Mesendoderm (in vitro differentiated cells): ENCODE measurements around the gene PTPRF.

ENCODE experiments used
- DNase-seq: peaks from one replicate; pipeline ENCODE4 v3.0.0; 2013
- H2AK5ac ChIP-seq: 2 replicates; pipeline ENCODE4 v1.6.1; 2013; ENCODE audit warnings: low read length, inconsistent platforms
- H2BK120ac ChIP-seq: 2 replicates; pipeline ENCODE4 v1.6.1; 2013; ENCODE audit warnings: low read depth, mild to moderate bottlenecking, low read length, moderate library complexity, mixed read lengths
- H2BK15ac ChIP-seq: replicated peaks from 2 replicates; pipeline ENCODE4 v1.6.1; 2013; ENCODE audit warnings: low read depth, mild to moderate bottlenecking, moderate library complexity
- H2BK5ac ChIP-seq: 2 replicates; pipeline ENCODE4 v1.6.1; 2013; ENCODE audit warnings: low read length, inconsistent platforms
- H3K18ac ChIP-seq: 2 replicates; pipeline ENCODE4 v1.6.1; 2013; ENCODE audit warnings: mild to moderate bottlenecking, low read length, mixed read lengths
- H3K23ac ChIP-seq: one replicate; pipeline ENCODE4 v1.6.1; 2013; ENCODE audit warnings: low read length
- H3K27ac ChIP-seq: 2 replicates; pipeline ENCODE4 v1.5.1; 2013; ENCODE audit warnings: low read depth, mild to moderate bottlenecking, inconsistent platforms, low read length, moderate library complexity
- H3K27me3 ChIP-seq: 2 replicates; pipeline ENCODE4 v1.6.1; 2013; ENCODE audit warnings: low read length, control low read depth, mild to moderate bottlenecking, inconsistent platforms; ENCODE audit not compliant: insufficient read depth, poor library complexity
- H3K36me3 ChIP-seq: 2 replicates; pipeline ENCODE4 v1.6.1; 2013; ENCODE audit warnings: low read length, inconsistent platforms; ENCODE audit not compliant: control insufficient read depth, insufficient read depth
- H3K4ac ChIP-seq: one replicate; pipeline ENCODE4 v1.6.1; 2013; ENCODE audit warnings: low read depth, mild to moderate bottlenecking, low read length, moderate library complexity
- H3K4me1 ChIP-seq: 2 replicates; pipeline ENCODE4 v1.6.1; 2013; ENCODE audit warnings: low read depth, low read length, inconsistent platforms; ENCODE audit not compliant: control insufficient read depth
- H3K4me2 ChIP-seq: 2 replicates; pipeline ENCODE4 v1.6.1; 2013; ENCODE audit warnings: low read length
- H3K4me3 ChIP-seq: 2 replicates; pipeline ENCODE4 v1.5.1; 2013; ENCODE audit warnings: mild to moderate bottlenecking, low read length
- H3K56ac ChIP-seq: one replicate; pipeline ENCODE4 v1.6.1; 2013; ENCODE audit warnings: low read length
- H3K79me1 ChIP-seq: 2 replicates; pipeline ENCODE4 v1.6.1; 2013; ENCODE audit warnings: low read length, inconsistent platforms
- H3K79me2 ChIP-seq: 2 replicates; pipeline ENCODE4 v1.6.1; 2013; ENCODE audit warnings: mild to moderate bottlenecking, low read length; ENCODE audit not compliant: control insufficient read depth, insufficient read depth
- H3K9ac ChIP-seq: 2 replicates; pipeline ENCODE4 v1.6.1; 2013; ENCODE audit warnings: low read length, inconsistent platforms
- H4K5ac ChIP-seq: one replicate; pipeline ENCODE4 v1.6.1; 2013; ENCODE audit warnings: low read length
- H4K8ac ChIP-seq: one replicate; pipeline ENCODE4 v1.6.1; 2013; ENCODE audit warnings: low read depth, mild to moderate bottlenecking, control low read depth, low read length, moderate library complexity
- WGBS: extraction: QIAGEN DNeasy Blood & Tissue Kit; methylation state at CpG from one replicate; pipeline ENCODE4 v1.1.7; 2013; ENCODE audit warnings: low lambda C conversion rate, missing lambda C conversion rate; ENCODE audit not compliant: insufficient coverage; ENCODE audit errors: extremely low coverage; 5-methylcytosine and 5-hydroxymethylcytosine counted together

Gene PTPRF

DNA sequence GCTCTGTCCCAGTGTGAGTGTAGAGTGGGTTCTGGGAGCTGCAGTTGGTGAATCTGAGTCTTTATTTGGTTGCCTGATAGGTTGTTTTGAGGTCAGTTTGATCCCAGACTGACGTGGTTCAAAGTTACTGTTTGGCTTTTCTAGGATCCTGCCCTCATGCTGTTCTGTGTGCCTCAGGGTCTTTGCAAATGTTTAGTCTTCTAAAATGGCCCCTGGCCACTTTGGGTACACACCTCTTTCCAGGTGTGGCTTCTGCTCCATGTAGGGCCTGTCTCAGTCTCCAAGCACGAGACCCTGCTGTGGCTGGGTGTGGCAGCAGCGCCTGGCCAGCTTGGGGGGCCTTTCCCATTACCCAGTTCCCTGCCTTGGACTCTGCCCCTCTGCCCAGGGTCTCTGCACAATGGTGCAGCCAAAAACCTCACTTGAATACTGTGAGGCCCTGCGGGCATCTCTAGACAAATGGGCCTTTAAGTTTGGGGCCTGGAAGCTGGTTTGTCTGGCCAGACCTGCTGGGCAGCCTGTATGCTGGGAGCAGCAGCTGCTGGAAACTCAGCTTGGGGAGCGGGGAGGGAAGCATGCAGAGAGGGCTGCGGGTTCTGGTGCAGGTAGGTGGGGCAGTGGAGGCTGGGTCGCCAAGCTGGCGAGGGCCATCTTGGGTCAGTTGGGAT, 5.6 kb downstream of the PTPRF start:
- Histone ChIP-seq H2BK120ac (no peak overlapping the region), H3K4me3 (no peak overlapping the region), H3K23ac (no peak overlapping the region), H4K5ac (no peak overlapping the region), H2BK5ac (no peak overlapping the region), H2AK5ac (no peak overlapping the region), H3K27ac (no peak overlapping the region), H3K79me1 (peaks cover 43% of the 10 kb centered on the region), H2BK15ac (no peak overlapping the region), H3K4me2 (no peak overlapping the region), H3K9ac (no peak overlapping the region), H3K36me3 (peaks cover 2% of the 10 kb centered on the region), H3K56ac (no peak overlapping the region), H3K4me1 (peaks cover 18% of the 10 kb centered on the region), H3K18ac (no peak overlapping the region), H3K79me2 (peaks cover 78% of the 10 kb centered on the region), H4K8ac (no peak overlapping the region), H3K27me3 (no peaks in the 10 kb centered on the region), H3K4ac (no peak overlapping the region)
- WGBS: no CpG with 5 or more reads among the region's 8 CpGs
- no peak for DNase-seq

DNA sequence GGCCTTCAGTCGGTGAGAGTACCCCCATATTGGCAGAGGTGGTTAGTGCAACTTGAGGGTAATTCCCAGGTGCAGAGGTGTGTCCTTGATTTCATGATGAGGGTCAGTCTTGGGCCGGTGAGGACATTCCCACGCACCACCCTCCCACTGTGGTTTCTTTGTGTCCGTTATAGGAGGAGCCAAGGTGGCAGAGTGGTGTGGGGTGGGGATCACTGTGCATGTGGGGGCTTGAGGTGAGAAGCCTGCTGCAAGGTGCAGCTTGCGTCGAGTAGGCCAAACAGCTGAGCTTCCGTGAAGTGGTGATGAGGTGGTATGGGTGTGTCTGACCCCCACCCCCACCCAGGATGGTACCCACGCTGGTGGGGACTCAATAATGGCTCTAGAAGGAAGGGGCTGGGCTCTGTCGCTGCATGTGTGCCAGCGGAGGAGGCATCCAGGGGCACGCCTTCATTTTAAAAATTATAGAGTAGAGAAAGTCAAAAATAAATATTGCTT, 6.2 kb downstream of the PTPRF start:
- no peak overlapping the region for H3K18ac ChIP-seq

DNA sequence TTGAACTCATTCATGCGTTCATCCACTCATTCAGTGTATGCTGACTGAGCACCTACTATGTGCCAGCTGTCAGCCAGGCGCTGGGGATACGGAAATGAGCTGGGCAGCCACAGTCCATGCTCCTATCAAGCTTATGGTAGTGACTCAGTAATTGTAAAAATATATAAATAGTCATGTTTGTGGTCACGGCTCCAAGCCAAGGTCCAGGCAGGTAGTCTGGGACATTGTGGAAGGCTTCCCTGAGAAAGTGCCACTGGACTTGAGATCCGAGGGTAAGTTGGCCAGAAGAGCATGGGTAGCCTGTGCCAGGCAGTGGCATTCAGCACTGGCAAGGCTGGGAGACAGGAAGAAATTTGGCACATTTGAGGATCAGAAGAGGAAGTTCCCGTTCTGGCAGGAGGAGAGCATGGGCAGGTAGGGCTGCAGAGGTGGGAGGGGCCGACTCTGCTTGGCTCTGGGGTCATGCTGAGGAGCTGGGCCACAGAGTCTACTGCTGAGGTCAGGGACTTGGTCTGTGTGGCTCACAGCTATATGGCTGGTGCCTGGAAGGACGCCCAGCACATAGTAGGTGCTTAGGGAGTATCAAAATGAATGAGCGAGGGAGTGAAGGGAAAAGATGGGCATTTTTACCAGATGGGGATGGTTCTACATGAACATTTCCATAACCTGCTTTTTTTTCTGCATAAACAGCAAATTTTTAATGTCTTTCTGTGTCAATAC, 6.9 kb downstream of the PTPRF start:
- Histone ChIP-seq H2BK120ac (no peak overlapping the region), H3K4ac (no peak overlapping the region), H4K8ac (no peak overlapping the region), H3K27ac (no peak overlapping the region), H3K18ac (no peak overlapping the region), H3K9ac (no peak overlapping the region), H3K79me1 (peaks cover 45% of the 10 kb centered on the region), H3K23ac (no peak overlapping the region), H4K5ac (no peak overlapping the region), H3K56ac (no peak overlapping the region), H2BK5ac (no peak overlapping the region), H3K4me1 (peaks cover 18% of the 10 kb centered on the region), H3K4me2 (no peak overlapping the region), H3K4me3 (no peak overlapping the region), H3K79me2 (peaks cover 79% of the 10 kb centered on the region), H2BK15ac (no peak overlapping the region), H3K36me3 (peaks cover 2% of the 10 kb centered on the region), H3K27me3 (no peaks in the 10 kb centered on the region), H2AK5ac (no peak overlapping the region)
- no peak for DNase-seq
- WGBS: no CpG with 5 or more reads among the region's 9 CpGs

More for the DNA sequence above, 6.2 kb downstream of the PTPRF start:
- Histone ChIP-seq H4K8ac (no peak overlapping the region), H3K79me2 (peaks cover 79% of the 10 kb centered on the region), H2BK120ac (no peak overlapping the region), H4K5ac (no peak overlapping the region), H3K36me3 (peaks cover 2% of the 10 kb centered on the region), H3K23ac (no peak overlapping the region), H2BK5ac (no peak overlapping the region), H3K27ac (no peak overlapping the region), H3K79me1 (peaks cover 43% of the 10 kb centered on the region), H3K27me3 (no peaks in the 10 kb centered on the region), H2BK15ac (no peak overlapping the region), H3K4me1 (peaks cover 18% of the 10 kb centered on the region), H3K4me3 (no peak overlapping the region), H3K4me2 (no peak overlapping the region), H3K4ac (no peak overlapping the region), H2AK5ac (no peak overlapping the region), H3K9ac (no peak overlapping the region), H3K56ac (no peak overlapping the region)
- DNase-seq: no peak
- no CpG with 5 or more reads among the region's 11 CpGs for WGBS

DNA sequence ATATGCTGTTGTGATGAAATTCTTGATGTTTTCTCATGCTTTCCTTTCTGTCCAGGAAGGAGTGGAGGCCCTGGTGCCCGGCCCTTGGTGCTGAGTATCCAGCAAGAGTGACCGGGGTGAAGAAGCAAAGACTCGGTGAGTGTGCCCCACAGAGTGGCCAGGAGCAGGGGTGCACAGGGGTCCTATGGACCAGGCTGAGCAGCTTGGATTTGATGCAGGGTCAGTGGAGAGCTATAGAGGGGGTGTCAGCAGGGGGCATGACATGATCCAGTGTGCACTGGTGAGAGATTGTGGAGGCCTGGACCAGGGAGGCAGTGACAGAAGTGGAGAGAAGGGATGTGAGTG, 7.4 kb downstream of the PTPRF start:
- H4K8ac ChIP-seq: no peak overlapping the region
- H3K4me3 ChIP-seq: no peak overlapping the region
- no peak overlapping the region for H2BK15ac ChIP-seq
- no CpG with 5 or more reads among the region's 3 CpGs for WGBS
- no peak overlapping the region for H4K5ac ChIP-seq
- no peak for DNase-seq
- H3K9ac ChIP-seq: no peak overlapping the region
- no peak overlapping the region for H2BK120ac ChIP-seq
- H3K18ac ChIP-seq: no peak overlapping the region
- peaks cover 80% of the 10 kb centered on the region for H3K79me2 ChIP-seq
- no peak overlapping the region for H2AK5ac ChIP-seq
- peaks cover 17% of the 10 kb centered on the region for H3K4me1 ChIP-seq
- no peak overlapping the region for H2BK5ac ChIP-seq
- peaks cover 50% of the 10 kb centered on the region for H3K79me1 ChIP-seq
- peaks cover 2% of the 10 kb centered on the region for H3K36me3 ChIP-seq
- no peak overlapping the region for H3K4ac ChIP-seq
- H3K23ac ChIP-seq: no peak overlapping the region
- no peak overlapping the region for H3K56ac ChIP-seq
- no peak overlapping the region for H3K4me2 ChIP-seq
- H3K27me3 ChIP-seq: no peaks in the 10 kb centered on the region
- no peak overlapping the region for H3K27ac ChIP-seq

DNA sequence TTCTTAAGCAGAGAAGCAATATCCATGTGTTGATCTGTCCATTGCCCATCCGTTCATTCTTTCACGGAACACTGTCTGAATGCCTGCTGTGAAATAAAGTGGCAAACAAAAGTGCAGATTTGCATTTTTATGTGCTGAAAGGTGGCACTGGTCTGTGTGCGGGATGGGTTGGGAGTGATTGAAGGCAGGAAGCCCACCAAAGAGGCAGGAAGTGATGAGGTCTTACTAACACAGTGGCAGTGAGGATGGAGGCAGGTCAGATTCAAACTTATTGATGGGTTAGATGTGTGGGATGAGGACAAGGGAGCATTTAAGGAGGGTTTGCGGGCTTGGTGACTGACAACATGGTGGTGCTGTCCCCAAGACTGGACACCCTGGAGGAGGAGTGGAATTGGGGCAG, 8.3 kb downstream of the PTPRF start:
- no peak overlapping the region for H3K27ac ChIP-seq
- no CpG with 5 or more reads among the region's 4 CpGs for WGBS

More for the DNA sequence above, 8.3 kb downstream of the PTPRF start:
- no peak for DNase-seq
- no peak overlapping the region for H4K5ac ChIP-seq
- no peak overlapping the region for H2BK120ac ChIP-seq
- H2AK5ac ChIP-seq: no peak overlapping the region
- H3K4me3 ChIP-seq: no peak overlapping the region
- no peak overlapping the region for H3K56ac ChIP-seq
- no peak overlapping the region for H3K9ac ChIP-seq
- peaks cover 2% of the 10 kb centered on the region for H3K36me3 ChIP-seq
- H2BK15ac ChIP-seq: no peak overlapping the region
- H3K27me3 ChIP-seq: no peaks in the 10 kb centered on the region
- H3K4ac ChIP-seq: no peak overlapping the region
- H3K18ac ChIP-seq: no peak overlapping the region
- H4K8ac ChIP-seq: no peak overlapping the region
- no peak overlapping the region for H3K23ac ChIP-seq
- peaks cover 50% of the 10 kb centered on the region for H3K79me1 ChIP-seq
- no peak overlapping the region for H3K4me2 ChIP-seq
- H3K4me1 ChIP-seq: peaks cover 11% of the 10 kb centered on the region
- peaks cover 77% of the 10 kb centered on the region for H3K79me2 ChIP-seq
- H2BK5ac ChIP-seq: no peak overlapping the region
